GM21737 (cell line): Measurements from ENCODE around the gene DCUN1D3.
"Not testable (repeated sequence)": the region's sequence is repeated elsewhere in the genome, so short reads cannot be mapped to it uniquely, and the experiment has no call there.

ENCODE experiments used
- ATAC-seq: cut with Tn5 transposase; IDR thresholded peaks from one replicate; pipeline ENCODE4 v1.9.1; 2021; ENCODE audit warnings: mild to moderate bottlenecking, moderate library complexity; ENCODE audit not compliant: unreplicated experiment

DCUN1D3 gene

GRCh38 chr16:20900299-20901067, at the start of gene DCUN1D3, which contains the start of gene LYRM1:
Gene DCUN1D3, minus strand, starts transcription at chr16:20900358. Its CDS starts 37,820 bp downstream, at chr16:20862538.
Gene LYRM1, plus strand, starts transcription at chr16:20900771. Its CDS starts 14,785 bp downstream, at chr16:20915556.
- ATAC-seq, result peak; percentile 67

DNA sequence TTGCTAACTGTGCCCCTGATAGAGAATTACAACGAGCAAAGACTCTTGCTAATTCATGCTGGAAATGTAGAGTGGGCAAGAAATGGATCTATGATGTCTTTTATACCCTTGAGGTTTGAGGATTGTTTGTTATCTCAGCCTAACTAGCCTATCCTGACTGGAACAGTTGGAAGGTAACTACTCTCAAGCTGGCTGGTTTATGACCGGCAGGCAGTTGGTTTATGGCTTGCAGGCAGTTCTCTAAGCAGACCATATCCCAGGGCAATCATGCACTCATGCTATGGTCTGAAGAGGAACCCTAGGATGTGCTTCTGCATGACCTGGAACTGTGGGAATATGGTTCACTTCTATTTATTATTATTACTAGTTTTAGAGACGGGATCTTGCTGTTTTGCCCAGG, 49.5 kb upstream of the DCUN1D3 start:
- no peak for ATAC-seq

GRCh38 chr16:20948444-20948843, 48.3 kb upstream of the DCUN1D3 start:
- ATAC-seq, result no peak

- ATAC-seq, result no peak
Observed at GRCh38 chr16:20946015-20946629, 46.0 kb upstream of the DCUN1D3 start.

- not testable (repeated sequence) for ATAC-seq
Observed at GRCh38 chr16:20945575-20945875, 45.4 kb upstream of the DCUN1D3 start.

- ATAC-seq, result no peak
Observed at GRCh38 chr16:20944861-20945574, 44.9 kb upstream of the DCUN1D3 start.

DNA sequence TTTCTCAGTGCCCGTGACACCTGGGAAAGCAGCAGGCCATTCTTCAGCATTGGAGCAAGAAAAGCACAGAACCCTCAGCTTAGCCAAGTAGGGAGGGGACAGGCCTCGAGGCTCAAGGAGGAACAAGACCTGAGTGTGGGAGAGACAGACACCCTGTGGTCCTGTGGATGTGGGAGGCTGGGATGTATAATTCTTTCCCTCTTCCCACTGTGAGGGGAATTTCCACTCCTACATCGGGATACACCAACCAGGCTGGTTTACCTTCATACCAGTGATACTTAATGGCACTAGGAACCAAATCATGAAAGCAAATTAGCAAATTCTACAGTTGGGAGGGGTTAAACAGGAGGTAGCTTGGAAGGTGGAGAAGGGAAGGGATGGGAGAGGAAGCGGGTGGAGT, 42.1 kb upstream of the DCUN1D3 start:
- no peak for ATAC-seq

- no peak for ATAC-seq
Observed at GRCh38 chr16:20941636-20941926, 41.4 kb upstream of the DCUN1D3 start.

DNA sequence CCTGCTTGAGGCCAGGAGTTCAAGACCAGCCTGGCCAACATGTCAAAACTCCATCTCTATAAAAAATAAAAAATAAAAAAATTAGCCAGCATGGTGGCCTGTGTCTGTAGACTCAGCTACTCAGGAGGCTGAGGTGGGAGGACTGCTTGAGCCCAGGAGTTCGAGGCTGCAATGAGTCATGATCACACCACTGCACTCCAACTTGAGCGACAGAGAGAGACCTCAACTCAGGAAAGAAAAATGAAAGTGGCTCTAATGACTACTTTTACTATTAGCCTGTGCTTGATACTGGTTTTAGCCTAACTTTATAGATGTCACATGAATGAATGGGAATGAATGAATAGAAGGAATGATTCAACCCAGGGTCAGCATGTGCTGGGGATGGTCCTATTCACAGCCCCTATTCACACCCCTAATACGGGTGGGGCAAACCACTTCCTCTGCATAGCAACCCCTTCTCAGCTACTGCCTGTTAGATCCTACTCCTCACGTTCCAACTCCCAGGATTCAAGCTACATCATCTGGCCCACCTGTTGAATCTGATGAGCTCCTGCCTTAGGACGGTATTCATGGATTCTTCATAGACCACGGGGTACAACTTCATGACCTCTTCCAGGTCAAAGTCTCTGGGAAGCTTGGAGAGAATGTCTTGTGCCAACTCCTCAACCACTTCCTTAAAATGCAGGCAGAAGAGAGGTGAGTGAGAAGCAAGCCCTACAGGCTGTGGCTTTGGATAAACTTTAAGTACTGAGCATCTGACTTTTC, 40.9 kb upstream of the DCUN1D3 start:
- no peak for ATAC-seq

DNA sequence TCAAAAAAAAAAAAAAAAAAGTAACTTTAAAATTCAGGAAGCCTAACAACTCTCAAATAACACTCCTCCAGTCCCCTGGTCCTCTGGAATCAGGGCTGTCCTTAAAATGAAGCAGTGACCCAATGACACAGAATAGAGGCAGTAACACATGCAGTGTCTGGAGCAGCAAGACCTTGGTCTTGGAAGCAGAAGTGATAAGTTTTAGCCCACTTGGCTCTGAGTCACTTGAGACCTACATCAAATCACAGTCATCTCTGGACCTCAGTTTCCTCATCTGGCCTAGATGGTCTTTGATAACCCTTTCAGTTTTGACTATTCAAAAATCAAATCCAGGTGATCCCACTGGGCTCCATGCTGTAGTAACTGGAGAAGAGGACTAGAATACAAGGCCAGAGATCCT, 39.5 kb upstream of the DCUN1D3 start:
- no peak for ATAC-seq

DNA sequence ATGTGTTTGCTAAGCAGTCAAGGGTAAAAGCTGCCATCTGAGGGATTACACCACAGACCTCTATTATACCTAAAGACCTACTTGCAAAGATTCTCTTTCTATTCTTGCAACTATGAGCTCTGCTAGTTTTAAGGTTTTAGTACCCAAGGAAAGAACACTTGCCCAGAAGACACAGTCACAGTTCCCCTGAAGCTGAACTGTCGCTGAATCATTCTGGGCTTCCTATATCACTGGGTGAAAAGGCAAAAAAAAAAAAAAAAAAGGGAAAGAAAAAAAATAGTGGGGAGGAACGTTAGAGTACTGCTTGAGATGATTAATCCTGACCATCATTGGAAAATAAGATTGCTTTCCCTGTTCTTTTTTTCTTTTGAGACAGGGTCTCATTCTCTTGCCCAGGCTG, 38.3 kb upstream of the DCUN1D3 start:
- no peak for ATAC-seq

- ATAC-seq, result no peak
Observed at GRCh38 chr16:20937736-20938135, 37.6 kb upstream of the DCUN1D3 start.

- ATAC-seq, result no peak
Observed at GRCh38 chr16:20933589-20933988, 33.4 kb upstream of the DCUN1D3 start.

GRCh38 chr16:20931066-20931600, 31.0 kb upstream of the DCUN1D3 start:
- ATAC-seq, result no peak

GRCh38 chr16:20930365-20930690, 30.2 kb upstream of the DCUN1D3 start:
- no peak for ATAC-seq

DNA sequence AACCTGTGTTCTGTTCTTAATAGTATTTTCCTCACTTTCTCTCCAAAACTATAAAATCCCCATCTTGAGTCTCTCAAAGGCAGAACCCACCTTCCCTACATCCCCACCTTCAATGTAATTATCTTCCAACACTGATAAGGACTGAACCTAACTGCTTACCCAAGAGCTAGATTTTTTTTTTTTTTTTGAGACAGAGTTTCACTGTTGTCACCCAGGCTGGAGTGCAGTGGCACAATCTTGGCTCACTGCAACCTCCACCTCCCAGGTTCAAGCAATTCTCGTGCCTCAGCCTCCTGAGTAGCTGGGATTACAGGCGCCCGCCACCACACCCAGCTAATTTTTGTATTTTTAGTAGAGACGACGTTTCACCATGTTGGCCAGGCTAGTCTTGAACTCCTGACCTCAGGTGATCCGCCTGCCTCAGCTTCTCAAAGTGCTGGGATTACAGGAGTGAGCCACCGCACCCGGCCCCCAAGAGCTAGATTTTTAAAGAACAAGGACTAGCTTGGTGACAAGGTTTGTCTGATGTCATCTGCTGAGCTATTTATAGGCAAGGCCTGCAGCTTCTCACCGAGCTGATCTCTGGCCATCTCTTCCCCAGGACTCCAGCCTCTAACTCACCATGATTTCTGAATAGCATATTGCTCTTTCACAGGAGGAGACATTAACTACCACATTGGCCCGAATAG, 29.7 kb upstream of the DCUN1D3 start:
- not testable (repeated sequence) for ATAC-seq

DNA sequence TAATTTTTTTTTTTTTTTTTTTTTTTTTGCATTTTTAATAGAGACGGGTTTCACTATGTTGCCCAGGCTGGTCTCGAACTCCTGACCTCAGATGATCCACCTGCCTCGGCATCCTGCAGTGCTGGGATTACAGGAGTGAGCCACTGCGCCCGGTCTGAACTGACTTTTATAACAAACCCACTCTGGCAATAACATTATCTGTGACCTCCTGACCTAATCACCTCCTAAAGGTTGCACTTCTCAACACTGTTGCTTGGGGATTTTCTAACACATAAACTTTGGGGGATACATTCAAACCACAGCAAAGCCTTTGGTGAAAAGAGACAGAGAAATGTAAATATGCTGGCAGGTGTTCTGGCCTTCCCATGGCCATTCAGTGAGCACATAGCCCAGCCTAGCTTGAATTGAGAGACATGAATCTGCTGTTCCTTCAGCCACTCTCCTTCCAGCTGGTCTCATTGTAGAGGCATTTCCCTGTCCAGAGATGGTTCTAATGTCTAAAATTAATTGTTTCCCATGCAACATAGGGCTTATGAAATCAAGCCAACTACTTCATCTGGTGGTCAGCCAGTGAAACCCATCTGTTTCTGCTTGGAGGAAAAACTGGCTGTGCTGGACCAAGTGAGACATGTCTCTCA, 28.7 kb upstream of the DCUN1D3 start:
- ATAC-seq, result no peak

- no peak for ATAC-seq
Observed at GRCh38 chr16:20925751-20926150, 25.6 kb upstream of the DCUN1D3 start.

DNA sequence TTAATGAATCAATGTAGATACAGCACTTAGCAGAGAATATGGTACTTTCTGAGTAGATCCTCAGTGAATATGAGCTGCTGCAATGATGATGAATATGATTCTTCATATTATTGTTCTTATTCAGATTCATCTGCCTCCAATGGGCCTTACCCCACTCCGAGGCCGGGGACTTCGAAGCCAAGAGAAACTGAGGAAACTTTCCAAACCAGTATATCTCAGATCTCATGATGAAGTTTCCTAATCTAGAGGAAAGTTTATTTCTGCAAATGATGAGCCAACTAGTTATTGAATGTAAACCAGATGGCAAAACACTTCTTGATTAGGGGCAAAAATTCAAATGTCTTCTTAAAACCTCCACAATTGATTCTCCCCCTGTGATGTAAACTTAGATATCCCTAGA, 23.7 kb upstream of the DCUN1D3 start:
- no peak for ATAC-seq

DNA sequence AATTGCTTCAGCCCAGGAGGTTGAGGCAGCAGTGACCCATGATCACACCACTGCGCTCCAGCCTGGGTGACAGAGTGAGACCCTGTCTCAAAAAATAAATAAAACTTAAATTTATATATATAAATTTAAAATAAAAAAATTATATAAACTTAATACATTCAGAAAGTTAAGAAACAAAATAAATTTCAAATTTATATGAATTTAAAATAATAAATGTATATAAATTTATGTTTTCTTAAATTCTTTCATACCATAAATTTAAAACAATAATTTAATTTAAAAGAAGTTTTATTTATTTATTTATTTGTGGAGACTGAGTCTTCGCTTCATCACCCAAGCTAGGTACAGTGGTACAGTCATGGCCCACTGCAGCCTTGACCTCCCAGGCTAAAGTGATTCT, 20.6 kb upstream of the DCUN1D3 start:
- ATAC-seq, result no peak
